OCI-LY3 (cell line): Measurements from ENCODE around the gene ERGIC2.

ENCODE experiments used
- H2AFZ ChIP-seq: fragments of 200-600, 300-600 bp; shearing (Covaris generic); 2 replicates; pipeline ENCODE4 v1.6.0; 2014; ENCODE audit warnings: antibody characterized with exemption, low read depth, low read length
- H3K27ac ChIP-seq: fragments of 200-600, 300-600 bp; sonication (generic); 2 replicates; pipeline ENCODE4 v1.5.1; 2014; ENCODE audit warnings: mild to moderate bottlenecking, low read length, moderate library complexity, mixed read lengths
- H3K27me3 ChIP-seq: fragments of 200-600, 300-600 bp; sonication (generic); 2 replicates; pipeline ENCODE4 v1.6.1; 2014; ENCODE audit warnings: low read depth, low read length, mixed read lengths
- H3K36me3 ChIP-seq: fragments of 200-600, 300-600 bp; sonication (generic); replicated peaks from 2 replicates; pipeline ENCODE3; 2014; ENCODE audit warnings: low read depth, low read length, mixed read lengths
- H3K4me1 ChIP-seq: fragments of 300-600, 200-600 bp; sonication (generic); 2 replicates; pipeline ENCODE4 v1.6.1; 2014; ENCODE audit warnings: low read length, mixed read lengths
- H3K4me2 ChIP-seq: fragments of 200-600, 300-600 bp; sonication (generic); 2 replicates; pipeline ENCODE4 v1.6.1; 2014; ENCODE audit warnings: low read length, mixed read lengths
- H3K4me3 ChIP-seq: fragments of 300-600, 200-600 bp; sonication (generic); 2 replicates; pipeline ENCODE4 v1.5.1; 2014; ENCODE audit warnings: antibody characterized with exemption, mild to moderate bottlenecking, low read length, moderate library complexity
- H3K79me2 ChIP-seq: fragments of 300-600, 200-600 bp; shearing (Covaris generic); 2 replicates; pipeline ENCODE4 v1.6.1; 2014; ENCODE audit warnings: mild to moderate bottlenecking, low read length, mixed read lengths
- H3K9ac ChIP-seq: fragments of 300-600, 200-600 bp; shearing (Covaris generic); 2 replicates; pipeline ENCODE4 v1.6.0; 2014; ENCODE audit warnings: mild to moderate bottlenecking, low read length, moderate library complexity
- H3K9me3 ChIP-seq: fragments of 200-600, 300-600 bp; shearing (Covaris generic); 2 replicates; pipeline ENCODE4 v1.6.1; 2014; ENCODE audit warnings: low read length, mixed read lengths; ENCODE audit not compliant: insufficient read depth
- H4K20me1 ChIP-seq: fragments of 200-600, 300-600 bp; sonication (generic); 2 replicates; pipeline ENCODE4 v1.6.1; 2016; ENCODE audit warnings: low read length, mixed read lengths; ENCODE audit not compliant: insufficient read depth
- EZH2phosphoT487 ChIP-seq: fragments of 200-600 bp; shearing (Covaris generic); IDR thresholded peaks from 2 replicates; pipeline ENCODE4 v1.6.1; 2018; ENCODE audit warnings: antibody characterized with exemption, mixed run types, low read depth
- TF ChIP-seq, protein P1 (sequence below): fragments of 200-600, 300-600 bp; sonication (generic); IDR thresholded peaks from 2 replicates; pipeline ENCODE4 v1.5.1; 2014; ENCODE audit warnings: antibody characterized with exemption, low read length, low read depth

The ERGIC2 gene

DNA sequence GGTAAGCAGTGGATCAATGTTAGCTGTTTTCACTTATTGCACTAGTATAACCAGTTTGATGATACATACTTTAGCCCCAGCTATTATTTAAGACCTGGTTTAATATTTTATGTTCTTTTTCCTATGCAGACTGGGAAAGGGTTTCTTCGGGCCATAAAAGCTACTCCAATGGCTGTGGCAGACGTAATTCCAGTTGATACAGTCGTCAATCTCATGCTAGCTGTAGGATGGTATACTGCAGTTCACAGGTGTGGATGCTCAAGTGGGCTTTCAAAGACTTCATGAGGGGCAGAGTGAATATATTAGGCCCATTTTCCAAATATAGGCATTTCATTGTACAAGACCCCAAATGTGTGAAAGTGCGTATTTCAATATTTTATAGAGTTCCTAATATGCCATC, 70.1 kb downstream of the ERGIC2 start:
- Histone ChIP-seq H3K27ac (no peak overlapping the region), H3K36me3 (no peaks in the 10 kb centered on the region), H4K20me1 (no peaks in the 10 kb centered on the region), H2AFZ (no peak overlapping the region), H3K79me2 (no peaks in the 10 kb centered on the region), H3K9ac (no peak overlapping the region), H3K4me3 (no peak overlapping the region), H3K9me3 (no peaks in the 10 kb centered on the region), H3K4me2 (no peak overlapping the region), H3K27me3 (no peaks in the 10 kb centered on the region), H3K4me1 (peaks cover 10% of the 10 kb centered on the region)
- TF ChIP-seq EZH2phosphoT487: no peak
- TF ChIP-seq, protein P1, sequence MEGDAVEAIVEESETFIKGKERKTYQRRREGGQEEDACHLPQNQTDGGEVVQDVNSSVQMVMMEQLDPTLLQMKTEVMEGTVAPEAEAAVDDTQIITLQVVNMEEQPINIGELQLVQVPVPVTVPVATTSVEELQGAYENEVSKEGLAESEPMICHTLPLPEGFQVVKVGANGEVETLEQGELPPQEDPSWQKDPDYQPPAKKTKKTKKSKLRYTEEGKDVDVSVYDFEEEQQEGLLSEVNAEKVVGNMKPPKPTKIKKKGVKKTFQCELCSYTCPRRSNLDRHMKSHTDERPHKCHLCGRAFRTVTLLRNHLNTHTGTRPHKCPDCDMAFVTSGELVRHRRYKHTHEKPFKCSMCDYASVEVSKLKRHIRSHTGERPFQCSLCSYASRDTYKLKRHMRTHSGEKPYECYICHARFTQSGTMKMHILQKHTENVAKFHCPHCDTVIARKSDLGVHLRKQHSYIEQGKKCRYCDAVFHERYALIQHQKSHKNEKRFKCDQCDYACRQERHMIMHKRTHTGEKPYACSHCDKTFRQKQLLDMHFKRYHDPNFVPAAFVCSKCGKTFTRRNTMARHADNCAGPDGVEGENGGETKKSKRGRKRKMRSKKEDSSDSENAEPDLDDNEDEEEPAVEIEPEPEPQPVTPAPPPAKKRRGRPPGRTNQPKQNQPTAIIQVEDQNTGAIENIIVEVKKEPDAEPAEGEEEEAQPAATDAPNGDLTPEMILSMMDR: no peak

DNA sequence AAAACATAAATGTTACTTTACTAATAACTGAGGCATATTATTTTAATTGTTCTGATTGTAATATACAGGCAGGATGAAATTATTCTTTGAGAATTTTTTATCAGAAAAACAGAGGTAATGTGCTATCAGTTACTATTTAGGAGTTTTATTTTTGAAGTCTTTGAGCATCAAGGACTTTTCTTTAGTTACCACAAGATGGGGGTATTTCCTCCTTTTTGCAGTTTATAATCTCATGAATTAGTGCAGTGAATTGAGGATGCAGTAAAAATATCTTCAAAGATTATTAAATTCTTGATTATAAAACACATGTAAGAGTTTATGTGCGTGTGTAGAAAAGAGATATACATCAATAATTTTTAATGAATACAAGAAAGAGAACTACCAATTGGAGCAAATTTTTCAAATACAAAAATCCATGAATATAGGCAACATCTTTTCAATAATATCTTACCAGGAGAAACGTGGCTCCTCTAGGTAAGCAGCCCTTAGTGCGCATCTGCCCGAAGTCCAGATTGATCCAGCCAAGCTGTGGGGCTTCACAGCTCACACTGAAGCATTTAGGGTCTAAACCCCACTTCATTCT, 71.6 kb downstream of the ERGIC2 start:
- Histone ChIP-seq H3K9me3 (no peaks in the 10 kb centered on the region), H3K27ac (no peak overlapping the region), H3K27me3 (no peaks in the 10 kb centered on the region), H3K4me1 (peaks cover 10% of the 10 kb centered on the region), H3K9ac (no peak overlapping the region), H3K36me3 (no peaks in the 10 kb centered on the region), H4K20me1 (no peaks in the 10 kb centered on the region), H3K79me2 (no peaks in the 10 kb centered on the region), H3K4me2 (peak overlapping the region; percentile 26), H3K4me3 (no peak overlapping the region; the same call in 1 of the 2 replicates), H2AFZ (no peak overlapping the region)
- TF ChIP-seq, protein P1: peak; percentile 57
- no peak for TF ChIP-seq EZH2phosphoT487

DNA sequence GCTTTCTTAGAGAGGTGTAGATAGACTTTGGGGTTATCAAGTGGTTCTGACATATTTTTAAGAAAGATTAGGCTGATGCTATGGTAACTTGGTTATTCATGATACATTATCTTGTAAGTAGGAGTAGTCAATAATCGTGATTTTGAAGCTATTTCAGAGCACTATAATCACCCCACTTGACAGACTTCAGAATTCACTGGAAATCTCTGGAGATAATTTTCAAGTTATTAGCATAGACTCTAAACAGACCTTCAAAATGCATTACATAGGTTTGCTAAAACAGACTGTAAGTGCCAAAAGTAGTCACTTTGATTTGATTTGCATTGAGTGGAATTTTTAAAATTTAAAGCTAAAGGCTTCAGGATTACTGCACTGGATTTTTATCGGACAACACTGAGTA, 74.3 kb downstream of the ERGIC2 start:
- Histone ChIP-seq H3K4me1 (peaks cover 10% of the 10 kb centered on the region), H3K4me3 (no peak overlapping the region), H3K9me3 (no peaks in the 10 kb centered on the region), H3K9ac (no peak overlapping the region), H2AFZ (no peak overlapping the region), H3K36me3 (no peaks in the 10 kb centered on the region), H4K20me1 (no peaks in the 10 kb centered on the region), H3K27me3 (no peaks in the 10 kb centered on the region), H3K4me2 (no peak overlapping the region), H3K79me2 (no peaks in the 10 kb centered on the region), H3K27ac (no peak overlapping the region)
- TF ChIP-seq, protein P1: no peak
- TF ChIP-seq EZH2phosphoT487: no peak

DNA sequence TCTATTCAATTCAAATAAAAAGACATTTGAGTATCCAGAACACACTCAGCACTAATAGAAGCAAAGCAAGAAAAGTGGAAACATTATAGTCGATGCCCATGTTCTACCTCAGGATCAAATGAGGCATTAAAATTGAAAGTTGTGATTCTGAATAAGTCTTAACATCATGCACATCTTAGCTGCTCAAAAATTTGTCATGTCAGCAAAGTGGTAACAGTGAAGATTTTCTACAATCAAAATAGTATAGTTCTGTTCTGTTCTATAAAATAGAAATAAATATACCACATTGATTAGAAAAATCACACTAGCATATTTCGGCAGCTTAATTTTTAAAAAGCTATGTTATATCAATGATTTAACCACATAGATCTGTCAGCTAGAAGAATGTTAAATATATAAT, 74.7 kb downstream of the ERGIC2 start:
- no peaks in the 10 kb centered on the region for H3K9me3 ChIP-seq
- no peak overlapping the region for H3K4me3 ChIP-seq
- peaks cover 10% of the 10 kb centered on the region for H3K4me1 ChIP-seq
- H3K79me2 ChIP-seq: no peaks in the 10 kb centered on the region
- TF ChIP-seq EZH2phosphoT487: no peak
- TF ChIP-seq, protein P1: no peak
- H4K20me1 ChIP-seq: no peaks in the 10 kb centered on the region
- no peaks in the 10 kb centered on the region for H3K36me3 ChIP-seq
- no peaks in the 10 kb centered on the region for H3K27me3 ChIP-seq
- no peak overlapping the region for H3K9ac ChIP-seq
- H2AFZ ChIP-seq: no peak overlapping the region
- H3K27ac ChIP-seq: no peak overlapping the region
- no peak overlapping the region for H3K4me2 ChIP-seq
